Measurements from ENCODE around the gene PGRMC2. TPM values are rescaled to one million over a fixed set of nuclear protein-coding genes. Genes with fewer than 3 reads are reported as not detected.

PGRMC2 gene
- polyA plus RNA-seq, 3 donors = 6.3 to 13.9 (median 7.3) TPM

GRCh38 chr4:128221586-128221985 is 66.0 kb downstream of the PGRMC2 start:
- H3K27ac Mint-ChIP-seq = no peak overlapping the region
- H3K4me2 ChIP-seq (replicated peaks; ENCODE audit: extremely low read depth, low read length, poor library complexity, severe bottlenecking) = no peak overlapping the region
- peaks cover 2% of the 10 kb centered on the region for H3K4me1 Mint-ChIP-seq
- no peaks in the 10 kb centered on the region for H3K27me3 Mint-ChIP-seq (ENCODE audit: low read depth in 3 of 3)
- H3K9ac ChIP-seq (ENCODE audit: insufficient read depth, low read length, poor library complexity, severe bottlenecking) = no peak overlapping the region
- no peak for DNase-seq
- H3K36me3 Mint-ChIP-seq = peaks cover 0 to 2% of the 10 kb centered on the region in 2 donors
- no peaks in the 10 kb centered on the region for H3K79me2 ChIP-seq (ENCODE audit: insufficient read depth, low read length)
- no peak for TF ChIP-seq CTCF (IDR thresholded peaks at IDR 0.05)
- H3K36me3 ChIP-seq (replicated peaks in 1 of 2; ENCODE audit: control insufficient read depth in 1 of 2, insufficient read depth in 2 of 2, low read length in 2 of 2) = no peaks in the 10 kb centered on the region
- no peaks in the 10 kb centered on the region for H3K4me1 ChIP-seq (ENCODE audit: control insufficient read depth in 1 of 2, insufficient read depth in 2 of 2, low read length in 2 of 2)
- no peak overlapping the region for H3K4me3 ChIP-seq (replicated peaks in 1 of 3; ENCODE audit: low read depth in 2 of 3, low read length in 3 of 3)
- no peaks in the 10 kb centered on the region for H3K9me3 Mint-ChIP-seq
- no peaks in the 10 kb centered on the region for H4K20me1 ChIP-seq (ENCODE audit: insufficient read depth, low read length)
- H3K4me3 Mint-ChIP-seq = no peak overlapping the region
- no peaks in the 10 kb centered on the region for H3K9me3 ChIP-seq (replicated peaks in 1 of 2; ENCODE audit: control insufficient read depth in 1 of 2, insufficient read depth in 1 of 2, low read length in 2 of 2)
- no peak overlapping the region for H3K27ac ChIP-seq (ENCODE audit: low read depth in 1 of 2, low read length in 2 of 2)
- no peak overlapping the region for H2AFZ ChIP-seq (ENCODE audit: insufficient read depth, low read depth, low read length, poor library complexity, severe bottlenecking)
- intact Hi-C loops (cut with micrococcal nuclease) = no loop called here
- no peaks in the 10 kb centered on the region for H3K27me3 ChIP-seq (ENCODE audit: control insufficient read depth in 2 of 2, insufficient read depth in 2 of 2, low read length in 2 of 2)

GRCh38 chr4:128220286-128221235 is 67.1 kb downstream of the PGRMC2 start:
- Histone ChIP-seq H3K9ac (ENCODE audit: insufficient read depth, low read length, poor library complexity, severe bottlenecking) (no peak overlapping the region), H3K36me3 (replicated peaks in 1 of 2; ENCODE audit: control insufficient read depth in 1 of 2, insufficient read depth in 2 of 2, low read length in 2 of 2) (no peaks in the 10 kb centered on the region), H3K4me1 (ENCODE audit: control insufficient read depth in 1 of 2, insufficient read depth in 2 of 2, low read length in 2 of 2) (no peaks in the 10 kb centered on the region), H4K20me1 (ENCODE audit: insufficient read depth, low read length) (no peaks in the 10 kb centered on the region), H3K4me3 (replicated peaks in 1 of 3; ENCODE audit: low read depth in 2 of 3, low read length in 3 of 3) (no peak overlapping the region), H2AFZ (ENCODE audit: insufficient read depth, low read depth, low read length, poor library complexity, severe bottlenecking) (no peak overlapping the region), H3K27ac (ENCODE audit: low read depth in 1 of 2, low read length in 2 of 2) (no peak overlapping the region), H3K27me3 (ENCODE audit: control insufficient read depth in 2 of 2, insufficient read depth in 2 of 2, low read length in 2 of 2) (no peaks in the 10 kb centered on the region), H3K79me2 (ENCODE audit: insufficient read depth, low read length) (no peaks in the 10 kb centered on the region), H3K4me2 (replicated peaks; ENCODE audit: extremely low read depth, low read length, poor library complexity, severe bottlenecking) (no peak overlapping the region), H3K9me3 (replicated peaks in 1 of 2; ENCODE audit: control insufficient read depth in 1 of 2, insufficient read depth in 1 of 2, low read length in 2 of 2) (no peaks in the 10 kb centered on the region)
- H3K36me3 Mint-ChIP-seq = peaks cover 0 to 2% of the 10 kb centered on the region in 2 donors
- intact Hi-C loops (cut with micrococcal nuclease) = no loop called here
- TF ChIP-seq CTCF (IDR thresholded peaks at IDR 0.05) = peak; percentile 41
- H3K4me1 Mint-ChIP-seq = peaks cover 2% of the 10 kb centered on the region
- H3K4me3 Mint-ChIP-seq = no peak overlapping the region
- no peaks in the 10 kb centered on the region for H3K27me3 Mint-ChIP-seq (ENCODE audit: low read depth in 3 of 3)
- 100% methylated on average over 1 of the region's 8 CpGs for WGBS (ENCODE audit: insufficient coverage)
- H3K9me3 Mint-ChIP-seq = peaks cover 0 to 2% (median 0%) of the 10 kb centered on the region in 7 donors
- no peak for DNase-seq
- H3K27ac Mint-ChIP-seq = no peak overlapping the region

Other genes with a start within 250 kb of the PGRMC2 start
- gene LARP1B, start 226.5 kb downstream of the PGRMC2 start, polyA plus RNA-seq = 1 to 10 TPM; 3.0 to 5.7 (median 3.7) TPM

All from CD14-positive monocyte (primary cell).